Neutrophil (primary cell): ENCODE data around the gene SWT1.

Experiments
- H3K27ac ChIP-seq: fragments of 200-600 bp; sonication (generic); 2 replicates; pipeline ENCODE4 v1.5.1; 2016; ENCODE audit warnings: mild to moderate bottlenecking, moderate library complexity
- H3K27me3 ChIP-seq: fragments of 200-600 bp; sonication (generic); 2 replicates; pipeline ENCODE4 v1.6.0; 2016; ENCODE audit warnings: mild to moderate bottlenecking
- H3K36me3 ChIP-seq: fragments of 200-600 bp; sonication (generic); 2 replicates; pipeline ENCODE4 v1.5.1; 2017
- H3K4me1 ChIP-seq, 2 experiments: fragments of 200-600 bp in 1 of 2; sonication (generic) in 1 of 2; 1 replicate in 1 of 2; 2 replicates in 1 of 2; pipeline versions ENCODE4 v1.5.1 to v1.6.1; 2013 to 2016; ENCODE audit warnings: low read depth in 1 of 2, low read length in 1 of 2, mild to moderate bottlenecking in 1 of 2, moderate library complexity in 1 of 2; ENCODE audit not compliant: control insufficient read depth in 1 of 2, insufficient read depth in 1 of 2
- H3K4me3 ChIP-seq, 2 experiments: fragments of 200-600 bp in 1 of 2; sonication (generic) in 1 of 2; 1 replicate in 1 of 2; 2 replicates in 1 of 2; pipeline ENCODE4 v1.5.1; 2013 to 2016; ENCODE audit warnings: low read depth in 1 of 2, low read length in 1 of 2, mild to moderate bottlenecking in 1 of 2, moderate library complexity in 1 of 2
- H3K9me3 ChIP-seq: fragments of 200-600 bp; sonication (generic); 2 replicates; pipeline ENCODE4 v1.5.1; 2016
- CTCF ChIP-seq: fragments of 200-600 bp; sonication (generic); IDR thresholded peaks from 2 replicates; pipeline ENCODE4 v1.5.1; 2016; ENCODE audit warnings: antibody characterized with exemption

SWT1 gene

DNA sequence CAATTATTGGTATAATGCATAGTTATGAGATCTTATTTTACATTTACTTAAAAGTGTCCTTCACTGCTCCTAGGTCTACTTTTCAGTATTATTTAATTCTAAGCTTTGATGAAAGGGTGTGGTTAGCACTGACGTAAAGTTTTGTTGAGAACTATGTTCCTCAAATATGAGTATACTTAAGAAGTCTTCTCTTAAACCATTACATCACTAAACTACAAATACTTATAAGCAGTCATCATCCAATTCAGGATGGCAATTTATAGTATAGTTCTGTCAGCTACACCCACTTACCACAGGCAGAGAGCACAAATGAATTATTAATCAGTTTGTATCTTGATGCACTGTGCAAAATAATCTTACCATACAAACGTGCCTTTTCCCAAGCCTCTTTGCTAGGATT, 27.3 kb upstream of the SWT1 start:
- H3K4me1 ChIP-seq, result no peaks in the 10 kb centered on the region
- no peak overlapping the region for H3K27ac ChIP-seq
- H3K9me3 ChIP-seq, result no peaks in the 10 kb centered on the region
- H3K36me3 ChIP-seq, result peaks cover 81% of the 10 kb centered on the region
- TF ChIP-seq CTCF, result no peak
- H3K4me3 ChIP-seq, result no peak overlapping the region
- H3K27me3 ChIP-seq, result no peaks in the 10 kb centered on the region

- H3K4me3 ChIP-seq, result no peak overlapping the region
- H3K27me3 ChIP-seq, result no peaks in the 10 kb centered on the region
- TF ChIP-seq CTCF, result no peak
- no peak overlapping the region for H3K27ac ChIP-seq
- no peaks in the 10 kb centered on the region for H3K9me3 ChIP-seq
- H3K4me1 ChIP-seq, result no peaks in the 10 kb centered on the region
- peaks cover 76% of the 10 kb centered on the region for H3K36me3 ChIP-seq
Observed at GRCh38 chr1:185132534-185132933, 24.4 kb upstream of the SWT1 start.

DNA sequence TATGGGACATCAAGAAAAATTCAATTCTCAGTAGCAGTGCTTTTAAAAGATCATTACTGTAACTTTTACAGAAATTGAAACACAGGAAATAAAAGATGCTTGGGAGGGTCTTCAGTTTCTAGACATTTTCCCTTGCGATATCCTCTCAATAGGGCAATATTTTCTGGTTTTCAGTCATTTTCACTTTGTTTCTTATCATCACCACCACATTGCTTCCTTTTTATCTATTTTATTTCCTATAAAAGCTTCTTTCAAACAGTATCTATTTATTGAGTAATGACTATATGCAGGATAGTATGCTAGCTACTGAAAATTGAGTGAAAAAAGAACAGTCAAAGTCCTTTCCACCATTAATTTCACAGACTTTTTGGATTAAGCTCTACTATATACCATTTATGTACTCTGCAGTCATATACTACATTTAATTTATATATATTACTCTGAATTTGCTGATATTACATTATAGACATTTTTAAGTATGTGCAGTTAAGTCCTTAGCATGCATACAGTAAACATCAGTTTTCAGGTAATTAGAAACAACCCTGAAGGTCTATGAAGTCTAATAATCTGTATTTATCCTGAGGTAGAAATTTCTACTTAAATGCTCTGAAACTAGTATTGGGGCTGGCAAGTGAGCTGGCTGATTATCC, 18.9 kb upstream of the SWT1 start:
- no peak for TF ChIP-seq CTCF
- Histone ChIP-seq H3K4me3 (no peak overlapping the region), H3K36me3 (peaks cover 78% of the 10 kb centered on the region), H3K4me1 (no peaks in the 10 kb centered on the region), H3K27ac (no peak overlapping the region), H3K9me3 (no peaks in the 10 kb centered on the region), H3K27me3 (no peaks in the 10 kb centered on the region)

- H3K4me1 ChIP-seq, result no peaks in the 10 kb centered on the region
- H3K36me3 ChIP-seq, result peaks cover 77% of the 10 kb centered on the region
- H3K4me3 ChIP-seq, result no peak overlapping the region
- H3K27ac ChIP-seq, result no peak overlapping the region
- no peaks in the 10 kb centered on the region for H3K9me3 ChIP-seq
- TF ChIP-seq CTCF, result no peak
- H3K27me3 ChIP-seq, result no peaks in the 10 kb centered on the region
Observed at GRCh38 chr1:185139246-185139645, 17.7 kb upstream of the SWT1 start.

GRCh38 chr1:185144233-185144632, 12.7 kb upstream of the SWT1 start:
- Histone ChIP-seq H3K4me3 (no peak overlapping the region), H3K36me3 (peaks cover 79% of the 10 kb centered on the region), H3K27ac (no peak overlapping the region), H3K4me1 (no peaks in the 10 kb centered on the region), H3K9me3 (no peaks in the 10 kb centered on the region), H3K27me3 (no peaks in the 10 kb centered on the region)
- TF ChIP-seq CTCF, result no peak
